MCF 10A (cell line): ENCODE results near the gene RANGAP1. TPM values are rescaled to one million over a fixed set of nuclear protein-coding genes. Genes with fewer than 3 reads are reported as not detected.

Source experiments
- BruUV-seq: library from RNA; stranded (reverse); fragments of 400-500 nt; replicated peaks from 2 replicates; lab custom pipeline; 2021; lab: Mats Ljungman, UMichigan
- CTCF ChIA-PET: fragments of 300-600 bp; sonication (Branson Sonifier 250); formaldehyde crosslinking; extraction: SDS; loops from one replicate; lab custom pipeline; 2021; ENCODE audit warnings: antibody characterized with exemption, inconsistent platforms; lab: Yijun Ruan, JAX
- POLR2A ChIA-PET: fragments of 300-600, 350-650 bp; sonication (Branson Sonifier 250); formaldehyde crosslinking; extraction: SDS; loops from one replicate; lab custom pipeline; 2020; ENCODE audit warnings: antibody characterized with exemption, inconsistent platforms; lab: Yijun Ruan, JAX
- DNase-seq: peaks from one replicate; pipeline ENCODE4 v3.0.0-alpha.2; 2018; ENCODE audit not compliant: unreplicated experiment
- H3K27ac Mint-ChIP-seq: one replicate; pipeline ENCODE4 v1.8.0; 2022; ENCODE audit warnings: mild to moderate bottlenecking, low read depth, mixed read lengths; ENCODE audit not compliant: unreplicated experiment
- H3K27me3 Mint-ChIP-seq: one replicate; pipeline ENCODE4 v1.8.0; 2022; ENCODE audit warnings: mixed read lengths; ENCODE audit not compliant: insufficient read depth, unreplicated experiment
- H3K36me3 Mint-ChIP-seq: one replicate; pipeline ENCODE4 v1.8.0; 2022; ENCODE audit warnings: mild to moderate bottlenecking, moderate library complexity, mixed read lengths; ENCODE audit not compliant: insufficient read depth, unreplicated experiment
- H3K4me1 Mint-ChIP-seq: one replicate; pipeline ENCODE4 v1.8.0; 2022; ENCODE audit warnings: mixed read lengths; ENCODE audit not compliant: insufficient read depth, unreplicated experiment
- H3K4me3 Mint-ChIP-seq: one replicate; pipeline ENCODE4 v1.8.0; 2022; ENCODE audit warnings: mild to moderate bottlenecking, moderate library complexity, mixed read lengths; ENCODE audit not compliant: unreplicated experiment
- H3K9me3 Mint-ChIP-seq: one replicate; pipeline ENCODE4 v1.8.0; 2022; ENCODE audit warnings: mixed read lengths; ENCODE audit not compliant: unreplicated experiment
- intact Hi-C: fragments of 100-400 bp; cut with micrococcal nuclease; formaldehyde crosslinking; loops from 2 replicates; pipeline ENCODE4 v1.14.1; 2022
- microRNA-seq: library from miRNA; unstranded; fragments of <30 nt; microRNA quantifications from one replicate; pipeline ENCODE4 v1.2.0, GENCODE V29; 2022
- total RNA-seq: library from RNA; stranded (reverse); gene quantifications from 2 replicates; pipeline ENCODE4 v1.2.3, GENCODE V29; 2022
- TF ChIP-seq, protein P1 (sequence below): fragments of 200-600 bp; IDR thresholded peaks from one replicate; pipeline ENCODE4 v1.8.0; 2022; ENCODE audit warnings: antibody characterized with exemption, mild to moderate bottlenecking; ENCODE audit not compliant: unreplicated experiment

Gene RANGAP1
- total RNA-seq, 1 experiment from 2014 or later = 117 TPM

DNA sequence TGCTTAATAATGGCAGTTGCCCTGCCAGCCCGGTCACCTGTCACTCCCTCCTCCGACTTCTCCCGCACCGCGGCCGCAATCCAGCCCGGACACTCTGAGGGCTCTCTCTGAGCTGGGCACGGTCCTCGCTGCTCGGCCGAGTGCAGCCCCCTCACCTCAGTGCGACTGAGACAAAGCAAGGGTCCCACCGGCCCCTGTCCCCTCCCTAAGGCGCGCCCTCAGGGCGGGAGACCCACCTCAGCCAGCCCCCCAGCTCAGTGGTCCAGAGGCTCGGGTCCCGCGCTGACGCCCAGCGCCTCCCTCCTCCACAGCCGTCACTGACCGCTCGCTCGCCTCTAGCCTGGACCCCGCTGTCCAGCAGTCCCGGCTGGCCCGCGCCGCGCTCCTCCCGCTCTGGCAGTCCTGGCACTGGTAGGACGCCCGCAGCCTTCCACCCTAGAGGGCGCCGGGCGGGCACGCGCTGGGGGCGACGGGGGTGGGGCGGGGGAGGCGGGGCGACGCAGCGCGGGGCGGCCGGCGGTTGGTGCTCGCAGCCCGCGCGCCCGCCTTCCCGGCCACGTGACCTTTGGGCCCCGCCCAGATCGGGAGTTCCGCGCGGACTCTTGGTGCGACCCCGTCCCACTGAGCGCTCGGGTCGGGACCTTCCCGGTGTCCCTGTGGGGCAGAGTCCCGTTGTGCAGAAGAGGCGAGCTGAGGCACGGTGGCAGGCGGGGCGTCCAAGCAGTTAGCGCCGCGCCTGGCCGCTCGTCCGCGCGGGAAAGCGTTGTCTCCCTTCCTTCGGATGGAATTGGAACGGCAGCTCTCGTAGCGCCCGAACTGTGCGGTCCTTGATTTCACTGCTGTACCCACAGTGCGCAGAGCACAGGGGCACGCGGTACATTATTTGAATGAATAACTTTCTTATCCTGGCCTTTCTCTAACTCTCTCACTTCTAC lies 88.7 kb downstream of the RANGAP1 start:
- Mint-ChIP-seq H3K27me3 (no peaks in the 10 kb centered on the region), H3K4me1 (peaks cover 17% of the 10 kb centered on the region), H3K27ac (peak overlapping the region; percentile 17), H3K36me3 (peaks cover 13% of the 10 kb centered on the region), H3K4me3 (peak overlapping the region; percentile 74), H3K9me3 (no peaks in the 10 kb centered on the region)
- TF ChIP-seq, protein P1, sequence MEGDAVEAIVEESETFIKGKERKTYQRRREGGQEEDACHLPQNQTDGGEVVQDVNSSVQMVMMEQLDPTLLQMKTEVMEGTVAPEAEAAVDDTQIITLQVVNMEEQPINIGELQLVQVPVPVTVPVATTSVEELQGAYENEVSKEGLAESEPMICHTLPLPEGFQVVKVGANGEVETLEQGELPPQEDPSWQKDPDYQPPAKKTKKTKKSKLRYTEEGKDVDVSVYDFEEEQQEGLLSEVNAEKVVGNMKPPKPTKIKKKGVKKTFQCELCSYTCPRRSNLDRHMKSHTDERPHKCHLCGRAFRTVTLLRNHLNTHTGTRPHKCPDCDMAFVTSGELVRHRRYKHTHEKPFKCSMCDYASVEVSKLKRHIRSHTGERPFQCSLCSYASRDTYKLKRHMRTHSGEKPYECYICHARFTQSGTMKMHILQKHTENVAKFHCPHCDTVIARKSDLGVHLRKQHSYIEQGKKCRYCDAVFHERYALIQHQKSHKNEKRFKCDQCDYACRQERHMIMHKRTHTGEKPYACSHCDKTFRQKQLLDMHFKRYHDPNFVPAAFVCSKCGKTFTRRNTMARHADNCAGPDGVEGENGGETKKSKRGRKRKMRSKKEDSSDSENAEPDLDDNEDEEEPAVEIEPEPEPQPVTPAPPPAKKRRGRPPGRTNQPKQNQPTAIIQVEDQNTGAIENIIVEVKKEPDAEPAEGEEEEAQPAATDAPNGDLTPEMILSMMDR = no peak
- POLR2A ChIA-PET = interaction anchor here (0.7 to 12.6 kb wide), 8 partner anchors 20 to 341 kb away, joined by 3 to 200 read pairs (median 4); partner anchors contain the start of genes EP300, RBX1, ST13 and TEF
- peak; percentile 74 for DNase-seq
- intact Hi-C loops = loop anchor here (10.0 kb wide), 1 partner anchor 103 kb away; the partner anchor contains the start of gene EP300
- CTCF ChIA-PET = interaction anchor here (0.6 to 2.4 kb wide), 4 partner anchors 51 to 1820 kb away, joined by 3 to 7 read pairs (median 4); no protein-coding TSS in a partner anchor
- no TSS peak for BruUV-seq

Small RNAs within 50 kb of the gene (microRNA-seq; reads per million reads assigned to microRNA genes)
- gene MIR6889 = 0.53 reads per million

Other genes with a start within 250 kb of the RANGAP1 start
- gene EP300, start 193.6 kb downstream of the RANGAP1 start, total RNA-seq = 53.3 and 54.1 TPM in 2 replicates
- gene L3MBTL2, start 80.9 kb downstream of the RANGAP1 start, total RNA-seq = 28.7 and 30.0 TPM in 2 replicates
- 0.51 and 0.52 TPM in 2 replicates for gene CHADL, start 45.3 kb downstream of the RANGAP1 start, total RNA-seq
- 42.9 and 53.4 TPM in 2 replicates for gene ZC3H7B, start 15.3 kb upstream of the RANGAP1 start, total RNA-seq
- 2.2 and 4.2 TPM in 2 replicates for gene TEF, start 95.8 kb upstream of the RANGAP1 start, total RNA-seq
- 25.4 and 26.9 TPM in 2 replicates for gene TOB2, start 160.6 kb upstream of the RANGAP1 start, total RNA-seq
- gene PHF5A, start 182.5 kb upstream of the RANGAP1 start, total RNA-seq = 62.3 and 68.8 TPM in 2 replicates
- gene ACO2, start 182.9 kb upstream of the RANGAP1 start, total RNA-seq = 105 and 109 TPM in 2 replicates